GM23338 (cell line): ENCODE measurements around the gene EIF4EBP3.

Experiments used
- CREB1 ChIP-seq: fragments of 250-450 bp; sonication (Bioruptor Pico); IDR thresholded peaks from 2 replicates; pipeline ENCODE4 v1.5.0; 2020; ENCODE audit warnings: low read depth, mild to moderate bottlenecking, moderate library complexity
- CTCF ChIP-seq, 2 experiments: fragments of 200-600 bp in 1 of 2; sonication (generic) in 1 of 2; conservative IDR thresholded peaks; 2 replicates each; pipeline versions ENCODE4 v1.5.1 to v1.6.1; 2016 to 2017; ENCODE audit warnings: antibody characterized with exemption in 2 of 2, low read depth in 2 of 2, mild to moderate bottlenecking in 2 of 2, moderate library complexity in 1 of 2
- ETS1 ChIP-seq: IDR thresholded peaks from 2 replicates; pipeline ENCODE4 v1.6.1; 2016; ENCODE audit warnings: antibody characterized with exemption
- EZH2 ChIP-seq: fragments of 200-600 bp; sonication (generic); IDR thresholded peaks from one replicate; pipeline ENCODE4 v1.8.0; 2017; ENCODE audit warnings: antibody characterized with exemption, mild to moderate bottlenecking, low read depth; ENCODE audit not compliant: unreplicated experiment
- EZH2phosphoT487 ChIP-seq: fragments of 200-600 bp; sonication (generic); IDR thresholded peaks from one replicate; pipeline ENCODE4 v1.8.1; 2018; ENCODE audit warnings: antibody characterized with exemption; ENCODE audit not compliant: unreplicated experiment
- JUNB ChIP-seq: IDR thresholded peaks from one replicate; pipeline ENCODE4 v1.6.1; 2016; ENCODE audit warnings: antibody characterized with exemption; ENCODE audit not compliant: unreplicated experiment
- NANOG ChIP-seq: IDR thresholded peaks from 2 replicates; pipeline ENCODE4 v1.6.1; 2016; ENCODE audit warnings: antibody characterized with exemption, borderline replicate concordance
- POLR2AphosphoS5 ChIP-seq: IDR thresholded peaks from 2 replicates; pipeline ENCODE4 v1.6.1; 2016; ENCODE audit warnings: antibody characterized with exemption, low read depth
- REST ChIP-seq: IDR thresholded peaks from one replicate; pipeline ENCODE4 v1.6.1; 2018; ENCODE audit warnings: antibody characterized with exemption; ENCODE audit not compliant: unreplicated experiment
- STAT1 ChIP-seq: IDR thresholded peaks from one replicate; pipeline ENCODE4 v1.6.1; 2016; ENCODE audit warnings: antibody characterized with exemption; ENCODE audit not compliant: unreplicated experiment
- ZNF114 ChIP-seq: fragments of 250-450 bp; sonication (Bioruptor Pico); IDR thresholded peaks from 2 replicates; pipeline ENCODE4 v1.5.0; 2020; ENCODE audit warnings: mild to moderate bottlenecking, moderate library complexity
- ZNF331 ChIP-seq: fragments of 250-450 bp; sonication (Bioruptor Pico); IDR thresholded peaks from 2 replicates; pipeline ENCODE4 v1.5.0; 2020; ENCODE audit warnings: low read depth, mild to moderate bottlenecking, moderate library complexity
- ZNF462 ChIP-seq: fragments of 250-450 bp; sonication (Bioruptor Pico); IDR thresholded peaks from 2 replicates; pipeline ENCODE4 v1.5.0; 2020; ENCODE audit warnings: mild to moderate bottlenecking, moderate library complexity

GRCh38 chr5:140596321-140596741 is 48.9 kb downstream of the EIF4EBP3 start:
- TF ChIP-seq CTCF (conservative IDR thresholded peaks at IDR 0.05; ENCODE audit: low read depth in 2 of 2) = no peak
- TF ChIP-seq POLR2AphosphoS5 = no peak
- TF ChIP-seq EZH2 = no peak
- no peak for TF ChIP-seq JUNB
- no peak for TF ChIP-seq ZNF114 (CRISPR knock-in tag)
- TF ChIP-seq EZH2phosphoT487 = no peak
- no peak for TF ChIP-seq CREB1 (CRISPR knock-in tag)
- TF ChIP-seq ETS1 = no peak
- no peak for TF ChIP-seq REST
- no peak for TF ChIP-seq ZNF331
- no peak for TF ChIP-seq NANOG
- TF ChIP-seq ZNF462 = no peak
- no peak for TF ChIP-seq STAT1
